Measurements from ENCODE around the gene ALAS1. TPM values are rescaled to one million over a fixed set of nuclear protein-coding genes. Genes with fewer than 3 reads are reported as not detected.

ALAS1 gene
- total RNA-seq, 1 experiment from 2014 or later, result 69.5 TPM

GRCh38 chr3:52237657-52238172 lies 39.8 kb downstream of the ALAS1 start:
- ChIA-PET POLR2A (ENCODE audit: unreplicated experiment) (interaction anchor here (0.9 to 1.0 kb wide), 4 partner anchors 12 to 41 kb away, joined by 3 to 11 read pairs (median 8); partner anchors contain the start of gene WDR82), CTCF (interaction anchor here (0.6 to 2.3 kb wide), 5 partner anchors 17 to 181 kb away, joined by 3 to 28 read pairs (median 5); partner anchors contain the start of gene POC1A)
- Histone ChIP-seq H3K79me2 (ENCODE audit: low read length) (peaks cover 56% of the 10 kb centered on the region), H3K36me3 (ENCODE audit: low read depth, low read length) (peaks cover 5% of the 10 kb centered on the region; the same call in 1 of the 2 replicates), H4K20me1 (ENCODE audit: low read length) (no peaks in the 10 kb centered on the region), H3K9me3 (ENCODE audit: low read length) (no peaks in the 10 kb centered on the region), H3K27me3 (ENCODE audit: low read length) (no peaks in the 10 kb centered on the region), H3F3A (ENCODE audit: low read length, unreplicated experiment) (no peaks in the 10 kb centered on the region), H3K27ac (ENCODE audit: low read length) (peak overlapping the region; percentile 93), H2AFZ (ENCODE audit: low read length) (peak overlapping the region; percentile 40; the same call in 1 of the 2 replicates), H3K4me1 (ENCODE audit: insufficient read depth, low read length) (peaks cover 32% of the 10 kb centered on the region), H3K9me2 (replicated peaks; ENCODE audit: low read length) (no peaks in the 10 kb centered on the region), H3K4me3 (ENCODE audit: low read length) (peak overlapping the region; percentile 97), H3K9ac (ENCODE audit: low read length) (peak overlapping the region; percentile 88), H3K4me2 (ENCODE audit: low read length) (peak overlapping the region; percentile 82)
- 0 out of 2 replicates have a peak, but pooled peaks have one; percentile 20 for TF ChIP-seq CTCF (conservative IDR thresholded peaks at IDR 0.05; ENCODE audit: low read depth, low read length)
- TF ChIP-seq EZH2 (IDR thresholded peaks at IDR 0.05; ENCODE audit: low read length, unreplicated experiment), result no peak
- DNase-seq (peak; percentile 91), ATAC-seq (peak; percentile 77)
- intact Hi-C loops (cut with micrococcal nuclease), result loop anchor here (1.0 to 5.0 kb wide), 3 partner anchors 17 to 100 kb away; partner anchors contain the start of gene WDR82
- BruUV-seq (replicated peaks), result no TSS peak

DNA sequence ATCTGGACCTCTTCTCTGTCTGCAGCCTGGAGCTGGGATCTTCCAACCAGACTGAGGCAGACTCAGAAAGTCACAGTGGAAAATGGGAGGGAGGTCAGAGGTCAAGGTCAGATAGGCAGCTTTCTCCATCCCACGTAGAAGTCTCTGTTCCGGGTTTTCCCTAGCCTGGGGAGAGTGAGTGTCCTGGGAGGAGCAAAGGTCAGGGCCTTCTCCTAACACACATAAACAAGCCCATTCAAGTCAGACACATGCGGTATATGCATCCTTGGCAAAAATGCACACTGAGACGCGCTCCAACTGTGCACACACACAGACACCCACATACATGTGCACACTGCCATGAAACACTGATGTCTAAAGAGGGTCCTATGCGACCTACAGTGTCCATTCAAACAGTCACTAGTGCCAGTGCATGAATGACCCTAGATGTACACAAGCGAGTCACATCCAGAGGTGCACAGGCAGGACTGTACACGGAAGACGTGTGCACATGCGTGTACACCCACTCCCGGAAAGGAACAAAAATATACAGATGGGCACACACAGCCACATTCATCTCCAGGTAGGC lies 40.3 kb downstream of the ALAS1 start:
- Histone ChIP-seq H3K4me1 (ENCODE audit: insufficient read depth, low read length) (peaks cover 32% of the 10 kb centered on the region), H3K4me3 (ENCODE audit: low read length) (peak overlapping the region; percentile 97), H3K9ac (ENCODE audit: low read length) (peak overlapping the region; percentile 88), H2AFZ (ENCODE audit: low read length) (peak overlapping the region; percentile 95), H3K9me3 (ENCODE audit: low read length) (no peaks in the 10 kb centered on the region), H3K79me2 (ENCODE audit: low read length) (peaks cover 56% of the 10 kb centered on the region), H3K4me2 (ENCODE audit: low read length) (peak overlapping the region; percentile 82), H3F3A (ENCODE audit: low read length, unreplicated experiment) (no peaks in the 10 kb centered on the region), H3K27ac (ENCODE audit: low read length) (peak overlapping the region; percentile 93), H3K27me3 (ENCODE audit: low read length) (no peaks in the 10 kb centered on the region), H4K20me1 (ENCODE audit: low read length) (no peaks in the 10 kb centered on the region), H3K36me3 (ENCODE audit: low read depth, low read length) (peaks cover 5% of the 10 kb centered on the region; the same call in 1 of the 2 replicates), H3K9me2 (replicated peaks; ENCODE audit: low read length) (no peaks in the 10 kb centered on the region)
- ATAC-seq (peak; percentile 8), DNase-seq (no peak)
- POLR2A ChIA-PET (ENCODE audit: unreplicated experiment), result interaction anchor here (0.7 to 1.0 kb wide), 3 partner anchors 21 to 40 kb away, joined by 3 to 11 read pairs (median 3); partner anchors contain the start of gene WDR82
- TF ChIP-seq CTCF (conservative IDR thresholded peaks at IDR 0.05; ENCODE audit: low read depth, low read length), result no peak
- no peak for TF ChIP-seq EZH2 (IDR thresholded peaks at IDR 0.05; ENCODE audit: low read length, unreplicated experiment)
- TF ChIP-seq EZH2phosphoT487 (IDR thresholded peaks at IDR 0.05; ENCODE audit: borderline replicate concordance, low read length), result no peak
- TSS peak; percentile 82 for BruUV-seq (replicated peaks)
- CTCF ChIA-PET, result interaction anchor here (1.2 to 2.3 kb wide), 2 partner anchors 18 to 84 kb away, joined by 5 to 28 read pairs; partner anchors contain the start of gene POC1A
- intact Hi-C loops (cut with micrococcal nuclease), result loop anchor here (5.0 kb wide), 2 partner anchors 39 to 99 kb away; partner anchors contain the start of gene WDR82

All from PC-3 (cell line).